HUES6 (cell line): ENCODE measurements around the gene NME3.
"Not testable (repeated sequence)": the region's sequence is repeated elsewhere in the genome, so short reads cannot be mapped to it uniquely, and the experiment has no call there.

Experiments used
- H3K27ac ChIP-seq: 2 replicates; pipeline ENCODE4 v1.7.0; 2013; ENCODE audit warnings: low read depth, mild to moderate bottlenecking, low read length, inconsistent platforms
- H3K27me3 ChIP-seq: 2 replicates; pipeline ENCODE4 v1.6.1; 2013; ENCODE audit warnings: low read length; ENCODE audit not compliant: control insufficient read depth, insufficient read depth
- H3K36me3 ChIP-seq: 2 replicates; pipeline ENCODE4 v1.6.1; 2013; ENCODE audit warnings: low read length; ENCODE audit not compliant: control insufficient read depth, insufficient read depth
- H3K4me1 ChIP-seq: 2 replicates; pipeline ENCODE4 v1.6.1; 2013; ENCODE audit warnings: low read length; ENCODE audit not compliant: control insufficient read depth, insufficient read depth
- H3K4me3 ChIP-seq: 2 replicates; pipeline ENCODE4 v1.5.1; 2013; ENCODE audit warnings: low read depth, low read length
- H3K9ac ChIP-seq: one replicate; pipeline ENCODE4 v1.6.1; 2013; ENCODE audit warnings: mild to moderate bottlenecking, low read length
- H3K9me3 ChIP-seq: 2 replicates; pipeline ENCODE4 v1.6.1; 2013; ENCODE audit warnings: low read depth, low read length; ENCODE audit not compliant: control insufficient read depth, insufficient read depth

NME3 gene

GRCh38 chr16:1812732-1813163 is 41.4 kb upstream of the NME3 start:
- H3K27ac ChIP-seq = no peak overlapping the region
- H3K27me3 ChIP-seq = no peaks in the 10 kb centered on the region
- no peaks in the 10 kb centered on the region for H3K4me1 ChIP-seq
- H3K36me3 ChIP-seq = peaks cover 30% of the 10 kb centered on the region
- no peak overlapping the region for H3K9ac ChIP-seq
- no peaks in the 10 kb centered on the region for H3K9me3 ChIP-seq
- H3K4me3 ChIP-seq = no peak overlapping the region

GRCh38 chr16:1810536-1810935 is 39.2 kb upstream of the NME3 start:
- Histone ChIP-seq H3K9me3 (no peaks in the 10 kb centered on the region), H3K4me1 (no peaks in the 10 kb centered on the region), H3K27ac (no peak overlapping the region), H3K9ac (no peak overlapping the region), H3K27me3 (no peaks in the 10 kb centered on the region), H3K4me3 (no peak overlapping the region), H3K36me3 (peaks cover 25% of the 10 kb centered on the region)

GRCh38 chr16:1810106-1810505 is 38.8 kb upstream of the NME3 start:
- Histone ChIP-seq H3K9me3 (no peaks in the 10 kb centered on the region), H3K9ac (no peak overlapping the region), H3K4me1 (no peaks in the 10 kb centered on the region), H3K4me3 (no peak overlapping the region), H3K27me3 (no peaks in the 10 kb centered on the region), H3K36me3 (peaks cover 24% of the 10 kb centered on the region), H3K27ac (no peak overlapping the region)

- Histone ChIP-seq H3K4me1 (no peaks in the 10 kb centered on the region), H3K27me3 (no peaks in the 10 kb centered on the region), H3K27ac (no peak overlapping the region), H3K9ac (no peak overlapping the region), H3K36me3 (peaks cover 24% of the 10 kb centered on the region), H3K9me3 (no peaks in the 10 kb centered on the region), H3K4me3 (no peak overlapping the region)
Observed at GRCh38 chr16:1809281-1809801, 38.0 kb upstream of the NME3 start.

GRCh38 chr16:1808691-1809090 is 37.3 kb upstream of the NME3 start:
- peaks cover 24% of the 10 kb centered on the region for H3K36me3 ChIP-seq
- no peak overlapping the region for H3K4me3 ChIP-seq
- no peaks in the 10 kb centered on the region for H3K27me3 ChIP-seq
- no peak overlapping the region for H3K27ac ChIP-seq
- no peaks in the 10 kb centered on the region for H3K9me3 ChIP-seq
- H3K9ac ChIP-seq = no peak overlapping the region
- no peaks in the 10 kb centered on the region for H3K4me1 ChIP-seq

GRCh38 chr16:1807626-1808025 is 36.3 kb upstream of the NME3 start:
- Histone ChIP-seq H3K4me1 (no peaks in the 10 kb centered on the region), H3K4me3 (no peak overlapping the region), H3K27me3 (no peaks in the 10 kb centered on the region), H3K36me3 (peaks cover 24% of the 10 kb centered on the region), H3K9me3 (peaks cover under 1% of the 10 kb centered on the region; the same call in 1 of the 2 replicates), H3K9ac (no peak overlapping the region), H3K27ac (no peak overlapping the region)

GRCh38 chr16:1800701-1801100 is 29.4 kb upstream of the NME3 start:
- H3K27me3 ChIP-seq = no peaks in the 10 kb centered on the region
- H3K9ac ChIP-seq = no peak overlapping the region
- no peak overlapping the region for H3K27ac ChIP-seq
- peaks cover 47% of the 10 kb centered on the region for H3K9me3 ChIP-seq
- H3K36me3 ChIP-seq = peaks cover 5% of the 10 kb centered on the region; the same call in 1 of the 2 replicates
- H3K4me3 ChIP-seq = no peak overlapping the region
- H3K4me1 ChIP-seq = no peaks in the 10 kb centered on the region

- not testable (repeated sequence) for H3K4me1 ChIP-seq, H3K27ac ChIP-seq, H3K9ac ChIP-seq, H3K4me3 ChIP-seq, H3K36me3 ChIP-seq, H3K27me3 ChIP-seq
- H3K9me3 ChIP-seq = peaks cover 47% of the 10 kb centered on the region
Observed at GRCh38 chr16:1799263-1799662, 27.9 kb upstream of the NME3 start.

GRCh38 chr16:1794908-1795666 is 23.7 kb upstream of the NME3 start:
- Histone ChIP-seq H3K36me3 (peaks cover 16% of the 10 kb centered on the region), H3K27me3 (no peaks in the 10 kb centered on the region), H3K4me1 (no peaks in the 10 kb centered on the region), H3K27ac (no peak overlapping the region), H3K9me3 (peaks cover 33% of the 10 kb centered on the region), H3K4me3 (no peak overlapping the region), H3K9ac (no peak overlapping the region)

GRCh38 chr16:1794221-1794871 is 23.0 kb upstream of the NME3 start:
- no peaks in the 10 kb centered on the region for H3K27me3 ChIP-seq
- peaks cover 22% of the 10 kb centered on the region for H3K36me3 ChIP-seq
- no peak overlapping the region for H3K9ac ChIP-seq
- H3K4me1 ChIP-seq = no peaks in the 10 kb centered on the region
- no peak overlapping the region for H3K4me3 ChIP-seq
- H3K9me3 ChIP-seq = peaks cover 25% of the 10 kb centered on the region
- no peak overlapping the region for H3K27ac ChIP-seq

GRCh38 chr16:1793578-1794220 is 22.4 kb upstream of the NME3 start, which contains the start of gene IGFALS:
IGFALS (minus strand) TSS chr16:1793705; CDS start chr16:1793652, 53 bp downstream.
- H3K9ac ChIP-seq = no peak within 1 kb of the TSS

More at GRCh38 chr16:1793578-1794220, 22.4 kb upstream of the NME3 start, which contains the start of gene IGFALS:
- Histone ChIP-seq H3K36me3 (peaks cover 26% of the 10 kb centered on the region), H3K4me1 (no peaks in the 10 kb centered on the region), H3K27ac (no peak within 1 kb of the TSS), H3K27me3 (no peaks in the 10 kb centered on the region), H3K9me3 (peaks cover 19% of the 10 kb centered on the region), H3K4me3 (no peak within 1 kb of the TSS)
